GM23248 (cell line): ENCODE results near the gene FAM162A. TPM values are rescaled to one million over a fixed set of nuclear protein-coding genes. Genes with fewer than 3 reads are reported as not detected.

Source experiments
- DNase-seq: peaks from one replicate; pipeline ENCODE4 v3.0.0-alpha.2; 2015
- H2AFZ ChIP-seq: fragments of 200-600 bp; sonication (generic); 2 replicates; pipeline ENCODE4 v1.6.1; 2016; ENCODE audit warnings: antibody characterized with exemption
- H3F3A ChIP-seq: fragments of 200-600 bp; sonication (generic); 2 replicates; pipeline ENCODE4 v1.6.1; 2016; ENCODE audit warnings: mild to moderate bottlenecking, antibody characterized with exemption, mixed run types; ENCODE audit not compliant: insufficient read depth
- H3K27ac ChIP-seq: fragments of 200-600 bp; sonication (generic); 2 replicates; pipeline ENCODE4 v1.5.1; 2016; ENCODE audit warnings: mild to moderate bottlenecking
- H3K27me3 ChIP-seq: fragments of 200-600 bp; sonication (generic); replicated peaks from 2 replicates; pipeline ENCODE4 v1.6.1; 2016; ENCODE audit warnings: mild to moderate bottlenecking; ENCODE audit not compliant: insufficient read depth
- H3K36me3 ChIP-seq: fragments of 200-600 bp; sonication (generic); 2 replicates; pipeline ENCODE4 v1.6.1; 2016; ENCODE audit warnings: low read depth, mild to moderate bottlenecking
- H3K4me1 ChIP-seq: fragments of 200-600 bp; sonication (generic); 2 replicates; pipeline ENCODE4 v1.6.1; 2016; ENCODE audit warnings: mild to moderate bottlenecking; ENCODE audit not compliant: insufficient read depth
- H3K4me2 ChIP-seq: fragments of 200-600 bp; sonication (generic); one replicate; pipeline ENCODE4 v1.6.1; 2016; ENCODE audit warnings: mild to moderate bottlenecking; ENCODE audit not compliant: unreplicated experiment
- H3K4me3 ChIP-seq: fragments of 200-600 bp; sonication (generic); 2 replicates; pipeline ENCODE4 v1.5.1; 2016; ENCODE audit warnings: mild to moderate bottlenecking
- H3K79me2 ChIP-seq: fragments of 200-600 bp; sonication (generic); 2 replicates; pipeline ENCODE4 v1.6.1; 2016; ENCODE audit warnings: mild to moderate bottlenecking; ENCODE audit not compliant: insufficient read depth
- H3K9ac ChIP-seq: fragments of 200-600 bp; sonication (generic); 2 replicates; pipeline ENCODE4 v1.6.1; 2016; ENCODE audit warnings: mild to moderate bottlenecking
- H3K9me2 ChIP-seq: fragments of 200-600 bp; sonication (generic); 2 replicates; pipeline ENCODE4 v1.6.1; 2016; ENCODE audit warnings: mixed run types, mild to moderate bottlenecking, moderate library complexity; ENCODE audit not compliant: insufficient read depth
- H3K9me3 ChIP-seq: fragments of 200-600 bp; sonication (generic); one replicate; pipeline ENCODE4 v1.6.1; 2017; ENCODE audit warnings: low read depth
- H4K20me1 ChIP-seq: fragments of 200-600 bp; sonication (generic); 2 replicates; pipeline ENCODE4 v1.6.0; 2016; ENCODE audit not compliant: insufficient read depth
- EZH2 ChIP-seq: fragments of 200-600 bp; sonication (generic); IDR thresholded peaks from 2 replicates; pipeline ENCODE4 v1.6.1; 2018; ENCODE audit warnings: antibody characterized with exemption, mild to moderate bottlenecking; ENCODE audit not compliant: insufficient read depth, poor library complexity, severe bottlenecking
- EZH2phosphoT487 ChIP-seq: fragments of 200-600 bp; sonication (generic); IDR thresholded peaks from 2 replicates; pipeline ENCODE4 v1.6.1; 2018; ENCODE audit warnings: antibody characterized with exemption, moderate library complexity, mild to moderate bottlenecking, low read depth; ENCODE audit not compliant: insufficient read depth
- WGBS, 2 experiments: methylation state at CpG; one replicate each; pipeline ENCODE4 v1.1.6; 2015 to 2017; ENCODE audit warnings: low lambda C conversion rate in 2 of 2, low coverage in 1 of 2; ENCODE audit errors: missing lambda C conversion rate in 2 of 2; 5-methylcytosine and 5-hydroxymethylcytosine counted together
- in situ Hi-C: fragments of 300-500 bp; cut with MboI; formaldehyde crosslinking; loops from 2 replicates; pipeline ENCODE4 v1.15.0; 2020
- polyA plus RNA-seq: library from polyadenylated mRNA; unstranded; fragments of >200 nt; fragmentation: Nextera tagmentation; extraction: Ambion mirVana; gene quantifications from 2 replicates; pipeline ENCODE4 v1.2.1, GENCODE V29; 2016
- total RNA-seq: library from RNA; depleted of rRNA; stranded (reverse); fragments of >200 nt; shearing (Covaris generic); gene quantifications from 2 replicates; pipeline ENCODE4 v1.2.3, GENCODE V29; 2014; rRNA removed

FAM162A gene
- 8.0 and 25.2 TPM in 2 replicates for total RNA-seq
- polyA plus RNA-seq = 101 TPM in 2 replicates

- peak within 1 kb of the TSS; percentile 97 for H3K4me2 ChIP-seq
- peak within 1 kb of the TSS; percentile 73 for H3K27ac ChIP-seq
- peaks cover 87% of the 10 kb centered on the region for H3K79me2 ChIP-seq
- peaks cover 14% of the 10 kb centered on the region for H3K4me1 ChIP-seq
- 1% methylated on average over 34 to 47 of the region's 52 CpGs for WGBS, 2 experiments
- H4K20me1 ChIP-seq = no peaks in the 10 kb centered on the region
- peak within 1 kb of the TSS; percentile 97 for H3K4me3 ChIP-seq
- TF ChIP-seq EZH2phosphoT487 (no peak), EZH2 (no peak)
- H3K36me3 ChIP-seq = no peaks in the 10 kb centered on the region
- DNase-seq = peak; percentile 95
- no peaks in the 10 kb centered on the region for H3K27me3 ChIP-seq
- H2AFZ ChIP-seq = peak within 1 kb of the TSS; percentile 100
- H3K9me3 ChIP-seq = no peaks in the 10 kb centered on the region
- in situ Hi-C loops = no loop called here
- peaks cover 5% of the 10 kb centered on the region; the same call in 1 of the 2 replicates for H3F3A ChIP-seq
- no peaks in the 10 kb centered on the region for H3K9me2 ChIP-seq
- peak within 1 kb of the TSS; percentile 90 for H3K9ac ChIP-seq
Observed at GRCh38 chr3:122383771-122384697, at the start of gene FAM162A. FAM162A (plus strand) TSS chr3:122384182; CDS start chr3:122384266, 84 bp downstream.

- H3K9me3 ChIP-seq = no peaks in the 10 kb centered on the region
- WGBS, 2 experiments = 9 to 14% methylated on average over 1 of the region's 1 CpG
- no peak overlapping the region for H3K9ac ChIP-seq
- H3K4me3 ChIP-seq = no peak overlapping the region
- no peaks in the 10 kb centered on the region for H3K4me1 ChIP-seq
- in situ Hi-C loops = no loop called here
- no peaks in the 10 kb centered on the region for H4K20me1 ChIP-seq
- H3K27ac ChIP-seq = no peak overlapping the region
- no peaks in the 10 kb centered on the region for H3K36me3 ChIP-seq
- H3K27me3 ChIP-seq = no peaks in the 10 kb centered on the region
- TF ChIP-seq EZH2phosphoT487 (no peak), EZH2 (no peak)
- no peaks in the 10 kb centered on the region for H3F3A ChIP-seq
- H2AFZ ChIP-seq = no peak overlapping the region
- H3K4me2 ChIP-seq = no peak overlapping the region
- H3K79me2 ChIP-seq = no peaks in the 10 kb centered on the region
- DNase-seq = no peak
- no peaks in the 10 kb centered on the region for H3K9me2 ChIP-seq
Observed at GRCh38 chr3:122342803-122343202, 41.2 kb upstream of the FAM162A start.

- Histone ChIP-seq H3K9ac (no peak overlapping the region), H3K4me2 (no peak overlapping the region), H3K9me3 (no peaks in the 10 kb centered on the region), H3K9me2 (no peaks in the 10 kb centered on the region), H4K20me1 (no peaks in the 10 kb centered on the region), H3K4me3 (no peak overlapping the region), H3K27me3 (no peaks in the 10 kb centered on the region), H2AFZ (no peak overlapping the region), H3K4me1 (no peaks in the 10 kb centered on the region), H3F3A (no peaks in the 10 kb centered on the region), H3K27ac (no peak overlapping the region), H3K36me3 (no peaks in the 10 kb centered on the region), H3K79me2 (no peaks in the 10 kb centered on the region)
- in situ Hi-C loops = no loop called here
- peak; percentile 21 for DNase-seq
- no peak for TF ChIP-seq EZH2phosphoT487
- TF ChIP-seq EZH2 = no peak
- WGBS, 2 experiments = 42 to 51% methylated on average over 2 of the region's 2 CpGs
Observed at GRCh38 chr3:122343654-122344053, 40.3 kb upstream of the FAM162A start.

- in situ Hi-C loops = no loop called here
- TF ChIP-seq EZH2phosphoT487 (no peak), EZH2 (no peak)
- no peak for DNase-seq
Observed at GRCh38 chr3:122349171-122349570, 34.8 kb upstream of the FAM162A start.

More at GRCh38 chr3:122349171-122349570, 34.8 kb upstream of the FAM162A start:
- no peaks in the 10 kb centered on the region for H3K9me3 ChIP-seq
- no peak overlapping the region for H3K27ac ChIP-seq
- no peaks in the 10 kb centered on the region for H3K27me3 ChIP-seq
- H3K4me2 ChIP-seq = no peak overlapping the region
- peaks cover 16% of the 10 kb centered on the region; the same call in 1 of the 2 replicates for H3K4me1 ChIP-seq
- no peaks in the 10 kb centered on the region for H3K79me2 ChIP-seq
- H2AFZ ChIP-seq = no peak overlapping the region
- H3K9me2 ChIP-seq = no peaks in the 10 kb centered on the region
- WGBS, 2 experiments = 43 to 63% methylated on average over 1 of the region's 1 CpG
- no peak overlapping the region for H3K4me3 ChIP-seq
- no peak overlapping the region for H3K9ac ChIP-seq
- no peaks in the 10 kb centered on the region for H4K20me1 ChIP-seq
- no peaks in the 10 kb centered on the region for H3F3A ChIP-seq
- no peaks in the 10 kb centered on the region for H3K36me3 ChIP-seq
